Peyer's patch (tissue), 4 donors: ENCODE results near the gene ZXDB. TPM values are rescaled to one million over a fixed set of nuclear protein-coding genes. Genes with fewer than 3 reads are reported as not detected.

ENCODE experiments used
- DNase-seq, 3 donors: peaks; one replicate each; pipeline ENCODE4 v3.0.0-alpha.2; 2017 to 2019
- H3K27ac ChIP-seq, 4 donors: fragments of 200-600 bp; sonication (generic); one replicate each; pipeline ENCODE4 v1.5.1; 2016 to 2019
- H3K27me3 ChIP-seq, 2 donors: fragments of 200-600 bp; sonication (generic); one replicate each; pipeline ENCODE4 v1.5.1; 2019
- H3K36me3 ChIP-seq, 3 donors: fragments of 200-600 bp; sonication (generic); one replicate each; pipeline ENCODE4 v1.5.1; 2016 to 2019
- H3K4me1 ChIP-seq, 4 donors: fragments of 200-600 bp; sonication (generic); one replicate each; pipeline ENCODE4 v1.5.1; 2016 to 2019
- H3K4me3 ChIP-seq, 4 donors: fragments of 200-600 bp; sonication (generic); 1 replicate in 3 of 4; 2 replicates in 1 of 4; pipeline ENCODE4 v1.5.1; 2016 to 2019; ENCODE audit warnings: mild to moderate bottlenecking in 1 of 4
- H3K9me3 ChIP-seq, 4 donors: fragments of 200-600 bp; sonication (generic); one replicate each; pipeline ENCODE4 v1.5.1; 2016 to 2019; ENCODE audit warnings: mild to moderate bottlenecking in 1 of 4
- POLR2A ChIP-seq, 2 donors: fragments of 450-650 bp; IDR thresholded peaks; one replicate each; pipeline ENCODE4 v1.5.1; 2017; ENCODE audit warnings: antibody characterized with exemption in 2 of 2, mild to moderate bottlenecking in 2 of 2, moderate library complexity in 2 of 2
- total RNA-seq, 4 donors: library from RNA; depleted of rRNA; stranded (reverse); fragments of >200 nt; gene quantifications; one replicate each; pipeline ENCODE4 v1.1.0, GENCODE V29; 2016
- TF ChIP-seq, protein P1 (sequence below), 6 experiments: fragments of 450-650 bp in 4 of 6; fragments of 200-600 bp in 2 of 6; sonication (generic) in 1 of 6; IDR thresholded peaks; one replicate each; pipeline ENCODE4 v1.5.1; 2017 to 2019; ENCODE audit warnings: antibody characterized with exemption in 6 of 6, mild to moderate bottlenecking in 3 of 6, moderate library complexity in 1 of 6

The ZXDB gene
- total RNA-seq, 4 donors from 2014 or later, result 5.1 to 11.7 (median 7.2) TPM

DNA sequence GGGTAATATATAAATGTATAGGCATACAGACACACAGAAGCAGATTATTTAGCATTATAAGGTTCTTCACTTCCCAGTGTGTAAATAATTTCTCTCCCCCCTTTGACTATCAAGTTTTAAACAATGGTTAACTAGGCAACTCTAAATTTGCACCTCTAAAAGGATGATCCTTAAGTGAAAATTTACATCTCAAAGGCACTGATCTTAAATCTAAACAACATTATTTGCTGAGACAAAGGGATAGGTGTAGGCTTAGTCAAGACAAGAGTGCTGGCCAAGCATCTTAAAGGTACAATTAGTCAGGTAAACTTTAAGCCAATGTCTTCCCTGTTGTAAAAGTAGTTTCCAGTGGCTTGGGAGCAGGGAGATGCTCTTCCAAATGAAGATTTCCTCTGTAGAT is 55.2 kb downstream of the ZXDB start:
- Histone ChIP-seq H3K9me3 (no peaks in the 10 kb centered on the region), H3K4me1 (no peaks in the 10 kb centered on the region), H3K27me3 (no peaks in the 10 kb centered on the region), H3K4me3 (no peak overlapping the region), H3K36me3 (no peaks in the 10 kb centered on the region), H3K27ac (no peak overlapping the region)
- TF ChIP-seq, protein P1, sequence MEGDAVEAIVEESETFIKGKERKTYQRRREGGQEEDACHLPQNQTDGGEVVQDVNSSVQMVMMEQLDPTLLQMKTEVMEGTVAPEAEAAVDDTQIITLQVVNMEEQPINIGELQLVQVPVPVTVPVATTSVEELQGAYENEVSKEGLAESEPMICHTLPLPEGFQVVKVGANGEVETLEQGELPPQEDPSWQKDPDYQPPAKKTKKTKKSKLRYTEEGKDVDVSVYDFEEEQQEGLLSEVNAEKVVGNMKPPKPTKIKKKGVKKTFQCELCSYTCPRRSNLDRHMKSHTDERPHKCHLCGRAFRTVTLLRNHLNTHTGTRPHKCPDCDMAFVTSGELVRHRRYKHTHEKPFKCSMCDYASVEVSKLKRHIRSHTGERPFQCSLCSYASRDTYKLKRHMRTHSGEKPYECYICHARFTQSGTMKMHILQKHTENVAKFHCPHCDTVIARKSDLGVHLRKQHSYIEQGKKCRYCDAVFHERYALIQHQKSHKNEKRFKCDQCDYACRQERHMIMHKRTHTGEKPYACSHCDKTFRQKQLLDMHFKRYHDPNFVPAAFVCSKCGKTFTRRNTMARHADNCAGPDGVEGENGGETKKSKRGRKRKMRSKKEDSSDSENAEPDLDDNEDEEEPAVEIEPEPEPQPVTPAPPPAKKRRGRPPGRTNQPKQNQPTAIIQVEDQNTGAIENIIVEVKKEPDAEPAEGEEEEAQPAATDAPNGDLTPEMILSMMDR (IDR thresholded peaks at IDR 0.05), result no peak
- TF ChIP-seq POLR2A (IDR thresholded peaks at IDR 0.05), result no peak
- DNase-seq, result no peak

Other genes starting within 250 kb of the ZXDB start
- not detected for gene NLRP2B, start 88.2 kb downstream of the ZXDB start, total RNA-seq